KBM-7 (cell line): ENCODE measurements around the gene CARD14.
"Not testable (repeated sequence)": the region's sequence is repeated elsewhere in the genome, so short reads cannot be mapped to it uniquely, and the experiment has no call there.

Experiments used
- DNase-seq: peaks from one replicate; pipeline ENCODE4 v3.0.0-alpha.2; 2015
- in situ Hi-C: fragments of 300-500 bp; cut with MboI; formaldehyde crosslinking; loops from 2 replicates; pipeline ENCODE4 v1.14.3; 2020; ENCODE audit warnings: low sequenced_read_pairs, low pct_unique_long_range_greater_than_20kb, mixed read lengths

The CARD14 gene

GRCh38 chr17:80180192-80180591, 10.4 kb downstream of the CARD14 start:
- in situ Hi-C loops, result no loop called here
- no peak for DNase-seq

GRCh38 chr17:80181431-80181830, 11.6 kb downstream of the CARD14 start:
- in situ Hi-C loops, result no loop called here
- no peak for DNase-seq

- no peak for DNase-seq
- in situ Hi-C loops, result no loop called here
These were observed 12.5 kb downstream of the CARD14 start for GRCh38 chr17:80182118-80182844.

GRCh38 chr17:80182845-80183223, 13.0 kb downstream of the CARD14 start:
- no peak for DNase-seq
- in situ Hi-C loops, result no loop called here

- DNase-seq, result no peak
- in situ Hi-C loops, result no loop called here
These were observed 14.0 kb downstream of the CARD14 start for GRCh38 chr17:80183581-80184422.

- DNase-seq, result no peak
- in situ Hi-C loops, result no loop called here
These were observed 14.5 kb downstream of the CARD14 start for GRCh38 chr17:80184423-80184714.

- no peak for DNase-seq
- in situ Hi-C loops, result no loop called here
These were observed 16.1 kb downstream of the CARD14 start for GRCh38 chr17:80185968-80186367.

GRCh38 chr17:80187090-80187489, 17.3 kb downstream of the CARD14 start:
- no peak for DNase-seq
- in situ Hi-C loops, result no loop called here

- in situ Hi-C loops, result no loop called here
- no peak for DNase-seq
These were observed 17.7 kb downstream of the CARD14 start for GRCh38 chr17:80187515-80187941.

GRCh38 chr17:80189611-80190010, 19.8 kb downstream of the CARD14 start:
- in situ Hi-C loops, result no loop called here
- no peak for DNase-seq

GRCh38 chr17:80190716-80191115, 20.9 kb downstream of the CARD14 start:
- DNase-seq, result no peak
- in situ Hi-C loops, result no loop called here

- in situ Hi-C loops, result no loop called here
- no peak for DNase-seq
These were observed 21.4 kb downstream of the CARD14 start for GRCh38 chr17:80191192-80191591.

- no peak for DNase-seq
- in situ Hi-C loops, result no loop called here
These were observed 22.2 kb downstream of the CARD14 start for GRCh38 chr17:80191865-80192661.

GRCh38 chr17:80195141-80195540, 25.3 kb downstream of the CARD14 start:
- in situ Hi-C loops, result no loop called here
- no peak for DNase-seq

GRCh38 chr17:80195671-80196529, 26.1 kb downstream of the CARD14 start:
- in situ Hi-C loops, result no loop called here
- peak; percentile 60 for DNase-seq

- no peak for DNase-seq
- in situ Hi-C loops, result no loop called here
These were observed 26.8 kb downstream of the CARD14 start for GRCh38 chr17:80196652-80197051.

GRCh38 chr17:80198144-80198661, 28.4 kb downstream of the CARD14 start:
- DNase-seq, result no peak
- in situ Hi-C loops, result no loop called here

GRCh38 chr17:80199295-80199694, 29.5 kb downstream of the CARD14 start:
- in situ Hi-C loops, DNase-seq: not testable (repeated sequence)

- in situ Hi-C loops, result no loop called here
- DNase-seq, result no peak
These were observed 31.6 kb downstream of the CARD14 start for GRCh38 chr17:80201446-80201845.
